Spleen (tissue), 7 donors: ENCODE measurements around the gene EPHB2.

ENCODE experiments used
- CTCF ChIP-seq, 11 experiments: fragments of 200-600 bp in 7 of 11; fragments of 450-650 bp in 4 of 11; sonication (generic) in 4 of 11; IDR thresholded peaks in 8 of 11; conservative IDR thresholded peaks in 3 of 11; 1 replicate in 7 of 11; 2 replicates in 4 of 11; pipeline versions ENCODE4 v1.4.0 to v1.8.0; 2016 to 2021; ENCODE audit warnings: antibody characterized with exemption in 11 of 11, inconsistent platforms in 4 of 11, mild to moderate bottlenecking in 1 of 11
- POLR2AphosphoS5 ChIP-seq, 3 donors: sonication (generic); formaldehyde crosslinking; IDR thresholded peaks; one replicate each; pipeline ENCODE4 v1.5.1; 2017; ENCODE audit warnings: antibody characterized with exemption in 3 of 3
- donor health status: DM: no; HTN: no; CAD: no; lungs with moderate emphysema.
- donor health status: DM: no; HTN: no; CAD: no.
- donor health status: DM: no; HTN: no; CAD: no.

DNA sequence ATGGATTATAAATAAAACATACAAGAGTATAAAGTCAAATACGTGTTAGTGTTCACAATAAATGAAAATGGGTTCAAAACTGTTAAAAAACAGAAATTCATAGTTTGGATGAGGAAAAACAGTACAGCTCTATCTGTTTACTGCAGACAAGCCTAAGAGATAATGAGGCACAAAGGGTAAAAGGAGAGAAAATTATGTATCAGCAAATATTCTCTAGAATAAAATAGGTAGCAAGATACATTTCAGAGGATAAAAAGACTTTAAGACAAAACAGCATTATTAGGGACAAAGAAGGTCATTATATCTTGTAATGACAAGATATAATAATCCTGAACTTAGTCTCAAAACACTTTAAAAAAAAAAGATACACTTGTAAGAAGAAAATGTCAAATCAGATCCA lies 123.1 kb downstream of the EPHB2 start:
- TF ChIP-seq CTCF (IDR thresholded peaks at IDR 0.05 in 8 of 11, conservative IDR thresholded peaks at IDR 0.05 in 3 of 11): no peak
- no peak for TF ChIP-seq POLR2AphosphoS5 (IDR thresholded peaks at IDR 0.05)
